Neuronal stem cell (in vitro differentiated cells): ENCODE data around the gene CPA4.
A peak's percentile ranks its signal among the peaks of the same experiment; 100 is the strongest.

ENCODE experiments used
- DNase-seq: peaks from one replicate; pipeline ENCODE4 v3.0.0-alpha.2; 2013; ENCODE audit warnings: low spot score
- H2AFZ ChIP-seq: one replicate; pipeline ENCODE4 v1.6.1; 2013; ENCODE audit warnings: mild to moderate bottlenecking, low read length, inconsistent platforms
- H2AK5ac ChIP-seq: 2 replicates; pipeline ENCODE4 v1.6.1; 2013; ENCODE audit warnings: low read depth, mild to moderate bottlenecking, inconsistent platforms, low read length, moderate library complexity, mixed read lengths
- H2BK120ac ChIP-seq: 2 replicates; pipeline ENCODE4 v1.6.1; 2013; ENCODE audit warnings: low read depth, mild to moderate bottlenecking, inconsistent platforms, low read length, moderate library complexity, mixed read lengths
- H2BK12ac ChIP-seq: one replicate; pipeline ENCODE4 v1.6.1; 2013; ENCODE audit warnings: low read length, inconsistent platforms
- H2BK15ac ChIP-seq: 2 replicates; pipeline ENCODE4 v1.6.1; 2013; ENCODE audit warnings: mild to moderate bottlenecking, low read length, inconsistent platforms, mixed read lengths
- H2BK5ac ChIP-seq: one replicate; pipeline ENCODE4 v1.6.1; 2013; ENCODE audit warnings: inconsistent platforms, mild to moderate bottlenecking, low read length, moderate library complexity
- H3K14ac ChIP-seq: one replicate; pipeline ENCODE4 v1.6.1; 2013; ENCODE audit warnings: low read length, inconsistent platforms
- H3K18ac ChIP-seq: 2 replicates; pipeline ENCODE4 v1.6.1; 2013; ENCODE audit warnings: low read length, inconsistent platforms
- H3K23ac ChIP-seq: 2 replicates; pipeline ENCODE4 v1.6.1; 2013; ENCODE audit warnings: low read depth, mild to moderate bottlenecking, mixed read lengths, low read length, inconsistent platforms; ENCODE audit not compliant: poor library complexity
- H3K27ac ChIP-seq: replicated peaks from 3 replicates; pipeline ENCODE4 v1.5.1; 2013; ENCODE audit warnings: low read length, inconsistent platforms
- H3K27me3 ChIP-seq, 3 experiments: 2 replicates each; pipeline ENCODE4 v1.6.1; 2013; ENCODE audit warnings: low read length in 3 of 3, mild to moderate bottlenecking in 2 of 3, inconsistent platforms in 1 of 3, low read depth in 1 of 3, mixed read lengths in 1 of 3, moderate library complexity in 1 of 3; ENCODE audit not compliant: control insufficient read depth in 3 of 3, insufficient read depth in 3 of 3
- H3K36me3 ChIP-seq, 2 donors: replicated peaks in 1 of 2; 2 replicates each; pipeline ENCODE4 v1.6.1; 2013; ENCODE audit warnings: low read length in 2 of 2; ENCODE audit not compliant: control insufficient read depth in 2 of 2, insufficient read depth in 2 of 2
- H3K4ac ChIP-seq: 2 replicates; pipeline ENCODE4 v1.6.1; 2013; ENCODE audit warnings: inconsistent platforms, mild to moderate bottlenecking, low read length, moderate library complexity
- H3K4me1 ChIP-seq, 2 donors: 1 replicate in 1 of 2; 2 replicates in 1 of 2; pipeline ENCODE4 v1.6.1; 2013; ENCODE audit warnings: low read length in 2 of 2, low read depth in 1 of 2; ENCODE audit not compliant: control insufficient read depth in 2 of 2, insufficient read depth in 1 of 2
- H3K4me2 ChIP-seq: one replicate; pipeline ENCODE4 v1.6.1; 2013; ENCODE audit warnings: mild to moderate bottlenecking, low read length, inconsistent platforms; ENCODE audit not compliant: insufficient read depth, poor library complexity, severe bottlenecking
- H3K4me3 ChIP-seq, 2 donors: 2 replicates each; pipeline ENCODE4 v1.5.1; 2013; ENCODE audit warnings: low read length in 2 of 2, mild to moderate bottlenecking in 2 of 2, inconsistent platforms in 1 of 2, moderate library complexity in 1 of 2
- H3K79me1 ChIP-seq: one replicate; pipeline ENCODE4 v1.6.1; 2013; ENCODE audit warnings: low read depth, mild to moderate bottlenecking, inconsistent platforms, low read length, moderate library complexity
- H3K9ac ChIP-seq: one replicate; pipeline ENCODE4 v1.6.1; 2013; ENCODE audit warnings: mild to moderate bottlenecking, low read depth, low read length, inconsistent platforms; ENCODE audit not compliant: poor library complexity
- H3K9me3 ChIP-seq, 2 donors: replicated peaks in 1 of 2; 2 replicates each; pipeline versions ENCODE3 to v1.6.1; 2013; ENCODE audit warnings: low read length in 2 of 2, mild to moderate bottlenecking in 2 of 2, inconsistent platforms in 1 of 2, low read depth in 1 of 2, mixed read lengths in 1 of 2, moderate library complexity in 1 of 2; ENCODE audit not compliant: control insufficient read depth in 2 of 2, insufficient read depth in 1 of 2
- H4K8ac ChIP-seq: one replicate; pipeline ENCODE4 v1.6.1; 2013; ENCODE audit warnings: low read depth, mild to moderate bottlenecking, inconsistent platforms, low read length, moderate library complexity
- H4K91ac ChIP-seq: one replicate; pipeline ENCODE4 v1.6.1; 2013; ENCODE audit warnings: low read length, low read depth, mild to moderate bottlenecking, inconsistent platforms; ENCODE audit not compliant: poor library complexity
- WGBS, 2 donors: extraction: QIAGEN DNeasy Blood & Tissue Kit; methylation state at CpG; one replicate each; pipeline ENCODE4 v1.1.7; 2013; ENCODE audit warnings: missing lambda C conversion rate in 2 of 2, mixed read lengths in 1 of 2; ENCODE audit not compliant: insufficient read length in 2 of 2, insufficient replicate concordance in 1 of 2; ENCODE audit errors: extremely low coverage in 2 of 2; 5-methylcytosine and 5-hydroxymethylcytosine counted together

The CPA4 gene

GRCh38 chr7:130356121-130356875 is 63.3 kb downstream of the CPA4 start:
- peak overlapping the region; percentile 13 for H2BK15ac ChIP-seq
- H3K27me3 ChIP-seq, result no peaks in the 10 kb centered on the region
- peak overlapping the region; percentile 23 for H2AK5ac ChIP-seq
- WGBS, 2 donors, result no CpG with 5 or more reads among the region's 9 CpGs
- peak; percentile 62 for DNase-seq
- H3K4ac ChIP-seq, result no peak overlapping the region
- peak overlapping the region; percentile 89 for H2AFZ ChIP-seq
- H2BK5ac ChIP-seq, result peak overlapping the region; percentile 30
- H3K4me1 ChIP-seq, result peaks cover 29% of the 10 kb centered on the region in 2 donors
- peak overlapping the region; percentile 10 for H2BK120ac ChIP-seq
- H3K79me1 ChIP-seq, result no peaks in the 10 kb centered on the region
- H3K36me3 ChIP-seq, result no peaks in the 10 kb centered on the region
- H3K4me2 ChIP-seq, result no peak overlapping the region
- no peak overlapping the region for H3K9ac ChIP-seq
- no peak overlapping the region for H3K4me3 ChIP-seq
- no peak overlapping the region for H3K23ac ChIP-seq
- peak overlapping the region; percentile 68 for H4K8ac ChIP-seq
- H3K9me3 ChIP-seq, result peaks cover 5 to 15% of the 10 kb centered on the region in 2 donors
- H3K27ac ChIP-seq, result peak overlapping the region; percentile 90
- no peak overlapping the region for H3K14ac ChIP-seq
- peak overlapping the region; percentile 79 for H2BK12ac ChIP-seq
- H3K18ac ChIP-seq, result peak overlapping the region; percentile 89
- H4K91ac ChIP-seq, result peak overlapping the region; percentile 66

- no peaks in the 10 kb centered on the region for H3K27me3 ChIP-seq
Measured at GRCh38 chr7:130356876-130357611, 64.1 kb downstream of the CPA4 start.

GRCh38 chr7:130358471-130358870 is 65.5 kb downstream of the CPA4 start:
- H3K23ac ChIP-seq, result no peak overlapping the region
- no CpG with 5 or more reads among the region's 4 CpGs for WGBS, 2 donors

More at GRCh38 chr7:130356876-130357611, 64.1 kb downstream of the CPA4 start:
- Histone ChIP-seq H3K36me3 (no peaks in the 10 kb centered on the region), H3K27ac (peak overlapping the region; percentile 90), H2AK5ac (peak overlapping the region; percentile 38), H2BK15ac (peak overlapping the region; percentile 4), H2BK5ac (peak overlapping the region; percentile 8), H4K8ac (peak overlapping the region; percentile 68), H3K4me1 (peaks cover 22 to 26% of the 10 kb centered on the region in 2 donors), H3K18ac (peak overlapping the region; percentile 89), H3K23ac (no peak overlapping the region), H3K4ac (no peak overlapping the region), H3K9me3 (peaks cover 5 to 15% of the 10 kb centered on the region in 2 donors), H3K4me2 (no peak overlapping the region), H2BK120ac (peak overlapping the region; percentile 2), H2AFZ (peak overlapping the region; percentile 89), H2BK12ac (no peak overlapping the region), H3K14ac (no peak overlapping the region), H3K4me3 (no peak overlapping the region), H4K91ac (no peak overlapping the region), H3K9ac (no peak overlapping the region), H3K79me1 (no peaks in the 10 kb centered on the region)
- DNase-seq, result no peak
- WGBS, 2 donors, result no CpG with 5 or more reads among the region's 16 CpGs

DNA sequence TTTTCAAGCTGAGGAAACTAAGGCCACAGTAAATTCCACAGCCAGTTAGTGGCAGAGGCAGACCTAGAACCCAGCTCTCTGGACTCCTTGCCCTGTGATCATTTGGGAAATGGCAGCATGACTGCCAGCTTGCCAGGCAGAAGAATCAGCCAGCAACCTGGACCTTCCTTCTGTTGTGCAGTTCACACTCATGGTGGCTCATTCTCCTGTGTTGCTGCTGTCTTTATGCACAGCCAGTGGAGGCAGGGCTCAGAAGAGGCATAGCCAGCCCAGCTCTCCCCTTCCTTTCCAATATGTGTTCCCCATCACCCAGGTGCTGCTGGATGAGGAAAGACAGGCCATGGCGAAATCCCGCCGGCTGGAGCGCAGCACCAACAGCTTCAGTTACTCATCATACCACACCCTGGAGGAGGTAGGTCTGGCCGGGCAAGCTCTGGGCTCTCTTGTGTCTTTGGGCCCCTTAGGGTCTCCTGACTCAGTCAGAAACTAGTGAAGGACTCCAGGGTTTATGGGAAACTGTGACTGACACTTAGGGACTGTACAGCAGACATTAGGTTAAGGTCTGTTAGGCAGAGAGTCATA is 66.4 kb downstream of the CPA4 start:
- Histone ChIP-seq H2AK5ac (peak overlapping the region; percentile 22), H3K9ac (no peak overlapping the region), H3K4ac (no peak overlapping the region), H4K91ac (no peak overlapping the region), H3K79me1 (no peaks in the 10 kb centered on the region), H3K14ac (no peak overlapping the region), H4K8ac (no peak overlapping the region), H3K4me2 (no peak overlapping the region), H2BK5ac (no peak overlapping the region), H3K18ac (no peak overlapping the region), H2BK12ac (no peak overlapping the region), H3K36me3 (no peaks in the 10 kb centered on the region), H3K23ac (no peak overlapping the region), H2BK120ac (no peak overlapping the region), H3K4me3 (no peak overlapping the region), H3K27ac (no peak overlapping the region), H3K4me1 (peaks cover 12 to 15% of the 10 kb centered on the region in 2 donors), H2AFZ (no peak overlapping the region), H3K9me3 (peaks cover 7 to 15% of the 10 kb centered on the region in 2 donors), H2BK15ac (peak overlapping the region; percentile 17), H3K27me3 (no peaks in the 10 kb centered on the region)
- no peak for DNase-seq
- no CpG with 5 or more reads among the region's 5 CpGs for WGBS, 2 donors

More at GRCh38 chr7:130358471-130358870, 65.5 kb downstream of the CPA4 start:
- Histone ChIP-seq H3K79me1 (no peaks in the 10 kb centered on the region), H4K8ac (no peak overlapping the region), H3K4me1 (peaks cover 12 to 17% of the 10 kb centered on the region in 2 donors), H3K4ac (no peak overlapping the region), H3K36me3 (no peaks in the 10 kb centered on the region), H3K27me3 (no peaks in the 10 kb centered on the region), H3K18ac (no peak overlapping the region), H3K14ac (no peak overlapping the region), H3K9ac (no peak overlapping the region), H2BK15ac (no peak overlapping the region), H3K4me2 (no peak overlapping the region), H2AFZ (no peak overlapping the region), H3K9me3 (peaks cover 7 to 15% of the 10 kb centered on the region in 2 donors), H3K4me3 (no peak overlapping the region), H2BK12ac (no peak overlapping the region), H4K91ac (no peak overlapping the region), H2BK120ac (no peak overlapping the region), H2AK5ac (no peak overlapping the region), H3K27ac (no peak overlapping the region), H2BK5ac (no peak overlapping the region)
- DNase-seq, result no peak
